SK-N-SH treated with all-trans-retinoic acid at 6 μM for 48 hours (cell line): ENCODE data around the gene RAB1A.
"Not testable (repeated sequence)": the region's sequence is repeated elsewhere in the genome, so short reads cannot be mapped to it uniquely, and the experiment has no call there.

Experiments used
- ATAC-seq: fragments of 200-7000 bp; cut with Tn5 transposase; 3 replicates; pipeline ENCODE4 v1.9.1; 2020; ENCODE audit warnings: mild to moderate bottlenecking, moderate library complexity
- ARNTL ChIP-seq: fragments of 450-650 bp; formaldehyde crosslinking; IDR thresholded peaks from 2 replicates; pipeline ENCODE4 v1.5.0; 2020; ENCODE audit warnings: low read depth, mild to moderate bottlenecking, moderate library complexity, borderline replicate concordance
- BACH2 ChIP-seq: fragments of 250-450 bp; sonication (Bioruptor Pico); IDR thresholded peaks from 2 replicates; pipeline ENCODE4 v1.9.0; 2021; ENCODE audit warnings: mild to moderate bottlenecking, borderline replicate concordance
- CSRNP3 ChIP-seq: fragments of 250-450 bp; sonication (Bioruptor Pico); IDR thresholded peaks from 2 replicates; pipeline ENCODE4 v1.5.1; 2021; ENCODE audit warnings: mild to moderate bottlenecking, moderate library complexity
- ESRRG ChIP-seq: fragments of 250-450 bp; sonication (Bioruptor Pico); IDR thresholded peaks from 2 replicates; pipeline ENCODE4 v1.6.1; 2021; ENCODE audit warnings: mild to moderate bottlenecking
- ISL1 ChIP-seq: fragments of 250-450 bp; sonication (Bioruptor Pico); IDR thresholded peaks from 2 replicates; pipeline ENCODE4 v2.1.2; 2022; ENCODE audit warnings: mild to moderate bottlenecking, moderate library complexity
- OSR1 ChIP-seq: fragments of 250-450 bp; sonication (Bioruptor Pico); IDR thresholded peaks from 2 replicates; pipeline ENCODE4 v1.8.0; 2022; ENCODE audit warnings: moderate library complexity, mild to moderate bottlenecking, inconsistent platforms
- PATZ1 ChIP-seq: fragments of 250-450 bp; sonication (Bioruptor Pico); IDR thresholded peaks from 2 replicates; pipeline ENCODE4 v1.8.0; 2020; ENCODE audit warnings: mild to moderate bottlenecking, moderate library complexity, borderline replicate concordance
- POU6F1 ChIP-seq: fragments of 250-450 bp; sonication (Bioruptor Pico); IDR thresholded peaks from 2 replicates; pipeline ENCODE4 v1.8.0; 2021; ENCODE audit warnings: low read depth, mild to moderate bottlenecking, moderate library complexity, borderline replicate concordance
- PPARA ChIP-seq: fragments of 250-450 bp; sonication (Bioruptor Pico); IDR thresholded peaks from 2 replicates; pipeline ENCODE4 v1.5.0; 2020; ENCODE audit warnings: mild to moderate bottlenecking, borderline replicate concordance
- RARB ChIP-seq: fragments of 250-450 bp; sonication (Bioruptor Pico); IDR thresholded peaks from 2 replicates; pipeline ENCODE4 v1.8.0; 2021; ENCODE audit warnings: mild to moderate bottlenecking, moderate library complexity
- SNAI2 ChIP-seq: fragments of 250-450 bp; sonication (Bioruptor Pico); IDR thresholded peaks from 2 replicates; pipeline ENCODE4 v1.5.0; 2020; ENCODE audit warnings: mild to moderate bottlenecking, moderate library complexity
- TCF4 ChIP-seq: fragments of 250-450 bp; sonication (Bioruptor Pico); IDR thresholded peaks from 2 replicates; pipeline ENCODE4 v1.8.0; 2021; ENCODE audit warnings: mild to moderate bottlenecking, moderate library complexity, borderline replicate concordance
- TOX ChIP-seq: fragments of 250-450 bp; sonication (Bioruptor Pico); IDR thresholded peaks from 2 replicates; pipeline ENCODE4 v1.8.0; 2021; ENCODE audit warnings: mild to moderate bottlenecking, moderate library complexity, borderline replicate concordance
- TSHZ2 ChIP-seq: fragments of 250-450 bp; sonication (Bioruptor Pico); IDR thresholded peaks from 2 replicates; pipeline ENCODE4 v1.5.0; 2020; ENCODE audit warnings: mild to moderate bottlenecking, moderate library complexity
- ZC3H10 ChIP-seq: fragments of 250-450 bp; sonication (Bioruptor Pico); IDR thresholded peaks from 2 replicates; pipeline ENCODE4 v1.5.1; 2021; ENCODE audit warnings: mild to moderate bottlenecking, moderate library complexity
- ZFP3 ChIP-seq: fragments of 250-450 bp; sonication (Bioruptor Pico); IDR thresholded peaks from 2 replicates; pipeline ENCODE4 v1.5.0; 2020; ENCODE audit warnings: mild to moderate bottlenecking, moderate library complexity
- ZFP30 ChIP-seq: fragments of 450-650 bp; formaldehyde crosslinking; IDR thresholded peaks from 2 replicates; pipeline ENCODE4 v1.5.0; 2022; ENCODE audit warnings: mild to moderate bottlenecking, moderate library complexity
- ZNF565 ChIP-seq: fragments of 450-650 bp; formaldehyde crosslinking; conservative IDR thresholded peaks from 2 replicates; pipeline ENCODE4 v1.5.0; 2020; ENCODE audit warnings: low read depth, mild to moderate bottlenecking, moderate library complexity
- ZNF70 ChIP-seq: fragments of 450-650 bp; formaldehyde crosslinking; IDR thresholded peaks from 2 replicates; pipeline ENCODE4 v1.5.0; 2020; ENCODE audit warnings: mild to moderate bottlenecking, moderate library complexity
- ZNF8 ChIP-seq: fragments of 450-650 bp; formaldehyde crosslinking; IDR thresholded peaks from 2 replicates; pipeline ENCODE4 v1.5.0; 2020; ENCODE audit warnings: mild to moderate bottlenecking, moderate library complexity

The RAB1A gene

GRCh38 chr2:65159906-65160305 lies 30.0 kb upstream of the RAB1A start:
- ATAC-seq, result no peak
- no peak for TF ChIP-seq TSHZ2
- TF ChIP-seq ARNTL (CRISPR knock-in tag), result no peak
- no peak for TF ChIP-seq ZNF565 (CRISPR knock-in tag)
- no peak for TF ChIP-seq PPARA
- TF ChIP-seq ESRRG (CRISPR knock-in tag), result no peak
- no peak for TF ChIP-seq TOX (CRISPR knock-in tag)
- TF ChIP-seq ISL1 (CRISPR knock-in tag), result no peak
- TF ChIP-seq TCF4, result no peak
- no peak for TF ChIP-seq ZFP30 (CRISPR knock-in tag)
- no peak for TF ChIP-seq OSR1 (CRISPR knock-in tag)
- no peak for TF ChIP-seq POU6F1 (CRISPR knock-in tag)
- TF ChIP-seq ZFP3 (CRISPR knock-in tag), result no peak
- no peak for TF ChIP-seq PATZ1 (CRISPR knock-in tag)
- TF ChIP-seq BACH2 (CRISPR knock-in tag), result no peak
- TF ChIP-seq RARB (CRISPR knock-in tag), result no peak
- TF ChIP-seq ZC3H10 (CRISPR knock-in tag), result no peak
- TF ChIP-seq ZNF8 (CRISPR knock-in tag), result no peak
- no peak for TF ChIP-seq CSRNP3 (CRISPR knock-in tag)
- no peak for TF ChIP-seq ZNF70 (CRISPR knock-in tag)

- ATAC-seq, result no peak
- TF ChIP-seq TOX (CRISPR knock-in tag) (no peak), SNAI2 (CRISPR knock-in tag) (no peak)
- TF ChIP-seq, all 23 proteins: peak for 0
Measured at GRCh38 chr2:65159261-65159660, 29.4 kb upstream of the RAB1A start.

- TF ChIP-seq TOX (CRISPR knock-in tag) (no peak), TSHZ2 (no peak), ISL1 (CRISPR knock-in tag) (no peak)
- ATAC-seq, result no peak
Measured at GRCh38 chr2:65158557-65158956, 28.7 kb upstream of the RAB1A start.

GRCh38 chr2:65157856-65158255 lies 27.9 kb upstream of the RAB1A start:
- ATAC-seq, result not testable (repeated sequence)
